Uterus (tissue), 2 donors: ENCODE data around the gene OSBPL9.

Source experiments
- POLR2A ChIP-seq, 2 donors: fragments of 450-650 bp; IDR thresholded peaks; one replicate each; pipeline ENCODE4 v1.6.1; 2016; ENCODE audit warnings: antibody characterized with exemption in 2 of 2, mild to moderate bottlenecking in 1 of 2, moderate library complexity in 1 of 2
- TF ChIP-seq, protein P1 (sequence below), 4 experiments: fragments of 200-600 bp in 2 of 4; fragments of 450-650 bp in 2 of 4; sonication (generic) in 2 of 4; IDR thresholded peaks; one replicate each; pipeline ENCODE4 v1.5.1; 2016 to 2019; ENCODE audit warnings: antibody characterized with exemption in 4 of 4, mild to moderate bottlenecking in 2 of 4, moderate library complexity in 1 of 4

- TF ChIP-seq POLR2A (IDR thresholded peaks at IDR 0.05), result no peak
- TF ChIP-seq, protein P1, sequence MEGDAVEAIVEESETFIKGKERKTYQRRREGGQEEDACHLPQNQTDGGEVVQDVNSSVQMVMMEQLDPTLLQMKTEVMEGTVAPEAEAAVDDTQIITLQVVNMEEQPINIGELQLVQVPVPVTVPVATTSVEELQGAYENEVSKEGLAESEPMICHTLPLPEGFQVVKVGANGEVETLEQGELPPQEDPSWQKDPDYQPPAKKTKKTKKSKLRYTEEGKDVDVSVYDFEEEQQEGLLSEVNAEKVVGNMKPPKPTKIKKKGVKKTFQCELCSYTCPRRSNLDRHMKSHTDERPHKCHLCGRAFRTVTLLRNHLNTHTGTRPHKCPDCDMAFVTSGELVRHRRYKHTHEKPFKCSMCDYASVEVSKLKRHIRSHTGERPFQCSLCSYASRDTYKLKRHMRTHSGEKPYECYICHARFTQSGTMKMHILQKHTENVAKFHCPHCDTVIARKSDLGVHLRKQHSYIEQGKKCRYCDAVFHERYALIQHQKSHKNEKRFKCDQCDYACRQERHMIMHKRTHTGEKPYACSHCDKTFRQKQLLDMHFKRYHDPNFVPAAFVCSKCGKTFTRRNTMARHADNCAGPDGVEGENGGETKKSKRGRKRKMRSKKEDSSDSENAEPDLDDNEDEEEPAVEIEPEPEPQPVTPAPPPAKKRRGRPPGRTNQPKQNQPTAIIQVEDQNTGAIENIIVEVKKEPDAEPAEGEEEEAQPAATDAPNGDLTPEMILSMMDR (IDR thresholded peaks at IDR 0.05), result no peak
These were observed 5.1 kb downstream of the OSBPL9 start for GRCh38 chr1:51621841-51622454.
